ENCODE measurements around the gene ACR. TPM values are rescaled to one million over a fixed set of nuclear protein-coding genes. Genes with fewer than 3 reads are reported as not detected.

Gene ACR
- total and polyA plus RNA-seq, 2 of the 8 experiments (the other 6 are each of a cell fraction or from before 2014, with no cell fraction given) = 0.56 TPM; not detected in 1

- TF ChIP-seq SUZ12 (IDR thresholded peaks at IDR 0.05; ENCODE audit: low read length) (no peak), CTBP2 (IDR thresholded peaks at IDR 0.05; ENCODE audit: borderline replicate concordance, insufficient read depth, insufficient read length, low read length) (no peak), PHF8 (conservative IDR thresholded peaks at IDR 0.05; ENCODE audit: low read depth, low read length) (no peak), SRF (IDR thresholded peaks at IDR 0.05; ENCODE audit: low read depth, low read length) (no peak), CBX5 (IDR thresholded peaks at IDR 0.05; ENCODE audit: low read depth, low read length) (no peak), MAFK (IDR thresholded peaks at IDR 0.05; ENCODE audit: low read depth, low read length) (no peak)
Measured at GRCh38 chr22:50708474-50708873, 29.5 kb upstream of the ACR start (continued).

Measured in H1 (cell line).